ENCODE measurements around the gene UBN1. TPM values are rescaled to one million over a fixed set of nuclear protein-coding genes. Genes with fewer than 3 reads are reported as not detected.

The UBN1 gene
- total RNA-seq, 4 donors from 2014 or later: 56.0 to 119 (median 62.2) TPM

DNA sequence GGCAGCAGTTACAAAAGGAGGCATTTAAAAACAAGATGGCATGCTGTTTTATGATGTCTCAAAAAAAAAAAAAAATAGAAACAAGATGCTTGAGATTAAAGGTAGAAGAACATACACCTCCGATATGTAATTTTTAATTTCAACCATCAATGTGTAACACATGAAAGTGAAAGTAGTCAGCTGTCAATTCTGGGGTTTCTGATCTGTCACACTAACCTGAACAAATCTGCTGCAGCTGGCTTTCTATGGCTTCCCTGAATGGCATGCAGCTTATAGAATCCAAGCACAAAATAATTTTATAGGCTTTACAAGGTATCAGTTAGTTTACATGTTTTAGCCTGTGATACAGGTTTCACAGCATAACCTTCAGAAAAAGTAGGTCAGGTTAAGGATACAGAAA lies 13.7 kb upstream of the UBN1 start:
- H3K27me3 ChIP-seq: no peaks in the 10 kb centered on the region
- H3K27ac ChIP-seq: no peak overlapping the region
- no peaks in the 10 kb centered on the region for H3K9me3 ChIP-seq
- H3K4me3 ChIP-seq: no peak overlapping the region
- DNase-seq: peak in 1 of 3 donors; percentile 13
- H3K36me3 ChIP-seq: peaks cover 0 to 79% (median 0%) of the 10 kb centered on the region in 3 donors
- TF ChIP-seq, protein P1, sequence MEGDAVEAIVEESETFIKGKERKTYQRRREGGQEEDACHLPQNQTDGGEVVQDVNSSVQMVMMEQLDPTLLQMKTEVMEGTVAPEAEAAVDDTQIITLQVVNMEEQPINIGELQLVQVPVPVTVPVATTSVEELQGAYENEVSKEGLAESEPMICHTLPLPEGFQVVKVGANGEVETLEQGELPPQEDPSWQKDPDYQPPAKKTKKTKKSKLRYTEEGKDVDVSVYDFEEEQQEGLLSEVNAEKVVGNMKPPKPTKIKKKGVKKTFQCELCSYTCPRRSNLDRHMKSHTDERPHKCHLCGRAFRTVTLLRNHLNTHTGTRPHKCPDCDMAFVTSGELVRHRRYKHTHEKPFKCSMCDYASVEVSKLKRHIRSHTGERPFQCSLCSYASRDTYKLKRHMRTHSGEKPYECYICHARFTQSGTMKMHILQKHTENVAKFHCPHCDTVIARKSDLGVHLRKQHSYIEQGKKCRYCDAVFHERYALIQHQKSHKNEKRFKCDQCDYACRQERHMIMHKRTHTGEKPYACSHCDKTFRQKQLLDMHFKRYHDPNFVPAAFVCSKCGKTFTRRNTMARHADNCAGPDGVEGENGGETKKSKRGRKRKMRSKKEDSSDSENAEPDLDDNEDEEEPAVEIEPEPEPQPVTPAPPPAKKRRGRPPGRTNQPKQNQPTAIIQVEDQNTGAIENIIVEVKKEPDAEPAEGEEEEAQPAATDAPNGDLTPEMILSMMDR (IDR thresholded peaks at IDR 0.05): no peak
- no peak for TF ChIP-seq POLR2A (IDR thresholded peaks at IDR 0.05)
- peaks cover 0 to 9% (median 3%) of the 10 kb centered on the region in 4 donors for H3K4me1 ChIP-seq

GRCh38 chr16:4836727-4837126 lies 10.6 kb upstream of the UBN1 start:
- Histone ChIP-seq H3K9me3 (no peaks in the 10 kb centered on the region), H3K4me3 (no peak overlapping the region), H3K27ac (no peak overlapping the region), H3K36me3 (peaks cover 0 to 78% (median 0%) of the 10 kb centered on the region in 3 donors), H3K27me3 (no peaks in the 10 kb centered on the region), H3K4me1 (peaks cover 0 to 9% (median 3%) of the 10 kb centered on the region in 4 donors)
- DNase-seq: no peak
- TF ChIP-seq POLR2A (IDR thresholded peaks at IDR 0.05): no peak
- TF ChIP-seq, protein P1 (IDR thresholded peaks at IDR 0.05): no peak

- no peak for TF ChIP-seq POLR2A (IDR thresholded peaks at IDR 0.05)
- TF ChIP-seq, protein P1 (IDR thresholded peaks at IDR 0.05): no peak
- H3K27me3 ChIP-seq: no peaks in the 10 kb centered on the region
- no peak overlapping the region for H3K4me3 ChIP-seq
- no peak overlapping the region for H3K27ac ChIP-seq
- no peaks in the 10 kb centered on the region for H3K9me3 ChIP-seq
- H3K4me1 ChIP-seq: peaks cover 0 to 6% (median 2%) of the 10 kb centered on the region in 4 donors
- DNase-seq: peak in 1 of 3 donors; percentile 15
- peaks cover 0 to 79% (median 0%) of the 10 kb centered on the region in 3 donors for H3K36me3 ChIP-seq
Observed at GRCh38 chr16:4837733-4838501, 9.4 kb upstream of the UBN1 start.

DNA sequence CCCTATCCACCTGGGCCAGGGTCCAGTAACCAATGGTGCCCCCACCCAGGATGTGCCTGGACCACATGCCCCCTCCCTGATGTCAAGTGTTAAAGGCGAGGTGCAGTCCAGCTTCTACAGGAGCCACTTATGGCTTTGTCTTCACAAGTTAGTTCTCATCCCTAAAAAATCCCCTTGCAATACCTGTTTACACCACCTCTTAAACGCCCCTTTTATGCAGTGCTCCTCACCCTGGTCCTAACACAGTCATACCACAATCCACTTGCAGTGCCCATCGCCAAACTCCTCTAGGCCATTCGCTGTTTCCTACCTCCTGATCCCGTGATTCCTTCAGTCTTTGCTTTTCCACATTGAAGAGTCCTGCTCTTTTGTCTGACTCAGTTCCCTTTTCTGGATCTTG lies 7.3 kb upstream of the UBN1 start:
- Histone ChIP-seq H3K4me3 (no peak overlapping the region), H3K36me3 (peaks cover 0 to 94% (median 0%) of the 10 kb centered on the region in 3 donors), H3K4me1 (no peaks in the 10 kb centered on the region), H3K9me3 (no peaks in the 10 kb centered on the region), H3K27me3 (no peaks in the 10 kb centered on the region), H3K27ac (no peak overlapping the region)
- TF ChIP-seq, protein P1 (IDR thresholded peaks at IDR 0.05): no peak
- TF ChIP-seq POLR2A (IDR thresholded peaks at IDR 0.05): no peak
- DNase-seq: peak in 1 of 3 donors; percentile 33

DNA sequence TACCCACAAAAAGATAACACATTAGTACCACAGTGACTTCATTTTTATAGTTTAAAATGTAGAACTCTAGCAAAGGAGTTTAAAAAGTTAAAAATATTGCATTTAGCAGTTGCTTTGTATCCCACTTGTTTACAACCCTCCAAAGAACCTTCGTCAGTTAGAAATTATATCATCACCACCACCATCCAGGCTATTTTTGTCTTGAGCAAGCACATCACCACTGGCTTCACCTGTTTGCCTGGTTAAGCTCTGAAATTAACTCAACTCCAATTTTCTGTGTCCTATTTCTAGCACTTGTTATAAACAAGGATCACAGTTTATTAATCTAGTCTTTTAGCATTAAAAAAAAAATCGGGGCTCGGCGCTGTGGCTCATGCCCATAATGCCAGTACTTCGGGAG lies 6.3 kb upstream of the UBN1 start:
- no peak for TF ChIP-seq POLR2A (IDR thresholded peaks at IDR 0.05)
- TF ChIP-seq, protein P1 (IDR thresholded peaks at IDR 0.05): no peak
- H3K36me3 ChIP-seq: peaks cover 0 to 91% (median 0%) of the 10 kb centered on the region in 3 donors
- no peaks in the 10 kb centered on the region for H3K9me3 ChIP-seq
- H3K27me3 ChIP-seq: no peaks in the 10 kb centered on the region
- no peak for DNase-seq
- no peak overlapping the region for H3K27ac ChIP-seq
- no peak overlapping the region for H3K4me3 ChIP-seq
- peaks cover 0 to 9% (median 3%) of the 10 kb centered on the region in 4 donors for H3K4me1 ChIP-seq

Measured in Peyer's patch (tissue), 4 donors.